Measurements from ENCODE around the gene TTC33.

GRCh38 chr5:40549616-40550015 is 206.1 kb downstream of the TTC33 start:
- TF ChIP-seq, protein P1, sequence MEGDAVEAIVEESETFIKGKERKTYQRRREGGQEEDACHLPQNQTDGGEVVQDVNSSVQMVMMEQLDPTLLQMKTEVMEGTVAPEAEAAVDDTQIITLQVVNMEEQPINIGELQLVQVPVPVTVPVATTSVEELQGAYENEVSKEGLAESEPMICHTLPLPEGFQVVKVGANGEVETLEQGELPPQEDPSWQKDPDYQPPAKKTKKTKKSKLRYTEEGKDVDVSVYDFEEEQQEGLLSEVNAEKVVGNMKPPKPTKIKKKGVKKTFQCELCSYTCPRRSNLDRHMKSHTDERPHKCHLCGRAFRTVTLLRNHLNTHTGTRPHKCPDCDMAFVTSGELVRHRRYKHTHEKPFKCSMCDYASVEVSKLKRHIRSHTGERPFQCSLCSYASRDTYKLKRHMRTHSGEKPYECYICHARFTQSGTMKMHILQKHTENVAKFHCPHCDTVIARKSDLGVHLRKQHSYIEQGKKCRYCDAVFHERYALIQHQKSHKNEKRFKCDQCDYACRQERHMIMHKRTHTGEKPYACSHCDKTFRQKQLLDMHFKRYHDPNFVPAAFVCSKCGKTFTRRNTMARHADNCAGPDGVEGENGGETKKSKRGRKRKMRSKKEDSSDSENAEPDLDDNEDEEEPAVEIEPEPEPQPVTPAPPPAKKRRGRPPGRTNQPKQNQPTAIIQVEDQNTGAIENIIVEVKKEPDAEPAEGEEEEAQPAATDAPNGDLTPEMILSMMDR (IDR thresholded peaks at IDR 0.05) = no peak
- TF ChIP-seq EZH2 (IDR thresholded peaks at IDR 0.05; ENCODE audit: borderline replicate concordance, insufficient read depth, low read depth, low read length, poor library complexity, severe bottlenecking) = no peak
